Kasumi-1 (cell line): ENCODE data around the gene ZNF410.
"Not testable (repeated sequence)": the region's sequence is repeated elsewhere in the genome, so short reads cannot be mapped to it uniquely, and the experiment has no call there.

Experiments
- DNase-seq, 2 experiments: peaks; one replicate each; lab custom pipeline; 2025; lab: John Stamatoyannopoulos, UW

ZNF410 gene

DNA sequence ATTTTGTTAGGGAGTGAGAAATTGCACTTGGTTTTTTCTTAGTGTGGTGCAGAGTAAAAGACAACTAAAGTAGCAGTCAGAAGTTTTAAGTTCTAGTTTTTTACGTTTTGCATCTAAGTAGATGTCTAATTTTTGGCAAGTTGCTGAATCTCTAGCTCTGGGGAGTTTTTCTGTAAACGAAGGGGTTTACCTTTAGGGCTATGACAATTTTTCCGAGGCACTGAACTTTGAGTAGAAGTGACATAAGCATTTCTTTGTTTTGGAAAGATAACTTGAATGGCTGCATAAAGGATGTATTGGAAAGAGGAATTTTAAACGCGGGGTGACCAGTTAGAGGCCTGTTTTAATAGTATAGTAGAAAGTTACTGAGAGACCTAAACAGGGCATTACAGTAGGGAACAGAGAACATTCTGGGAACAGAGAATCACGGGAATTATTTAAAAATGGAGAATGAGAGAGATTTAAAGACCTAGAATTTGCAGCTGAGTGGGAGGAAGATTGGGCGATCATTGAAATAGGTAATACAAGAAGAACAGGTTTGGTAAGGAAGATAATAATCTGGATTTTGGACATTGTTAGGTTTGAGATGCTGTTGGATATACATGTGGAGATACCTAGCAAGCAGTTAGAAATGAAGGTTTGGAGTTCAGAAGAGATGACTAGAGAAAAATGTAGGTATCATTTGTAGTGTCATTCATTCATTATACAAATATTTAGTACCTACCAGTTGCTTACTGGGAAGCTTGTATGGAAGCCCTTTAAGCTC is 1.2 kb downstream of the ZNF410 start:
- DNase-seq, result peak; percentile 23 to 35

- DNase-seq, result no peak
These were observed 1.7 kb downstream of the ZNF410 start for GRCh38 chr14:73888460-73888725.

- DNase-seq, result no peak
These were observed 2.3 kb downstream of the ZNF410 start for GRCh38 chr14:73888971-73889370.

DNA sequence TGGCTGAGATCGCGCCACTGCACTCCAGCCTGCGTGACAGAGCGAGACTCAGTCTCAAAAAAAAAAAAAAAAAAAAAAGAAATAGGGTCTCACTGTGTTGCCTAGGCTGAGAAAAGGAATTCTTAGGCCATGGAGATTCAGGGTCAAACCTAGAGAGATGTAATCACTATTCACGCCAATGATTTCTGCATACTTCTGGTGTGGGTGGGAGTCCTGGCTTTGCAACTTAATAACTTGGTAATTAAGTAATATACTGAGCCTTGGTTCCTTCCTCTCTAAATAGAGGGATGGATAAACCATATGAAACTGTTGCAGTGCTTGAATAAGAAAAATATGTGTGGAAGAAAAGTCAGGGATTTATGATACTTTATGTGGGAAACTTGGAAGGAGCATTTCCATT is 2.7 kb downstream of the ZNF410 start:
- DNase-seq, result no peak

- not testable (repeated sequence) for DNase-seq
These were observed 7.6 kb downstream of the ZNF410 start for GRCh38 chr14:73894180-73894687.

- no peak for DNase-seq
These were observed 9.3 kb downstream of the ZNF410 start for GRCh38 chr14:73895939-73896338.

DNA sequence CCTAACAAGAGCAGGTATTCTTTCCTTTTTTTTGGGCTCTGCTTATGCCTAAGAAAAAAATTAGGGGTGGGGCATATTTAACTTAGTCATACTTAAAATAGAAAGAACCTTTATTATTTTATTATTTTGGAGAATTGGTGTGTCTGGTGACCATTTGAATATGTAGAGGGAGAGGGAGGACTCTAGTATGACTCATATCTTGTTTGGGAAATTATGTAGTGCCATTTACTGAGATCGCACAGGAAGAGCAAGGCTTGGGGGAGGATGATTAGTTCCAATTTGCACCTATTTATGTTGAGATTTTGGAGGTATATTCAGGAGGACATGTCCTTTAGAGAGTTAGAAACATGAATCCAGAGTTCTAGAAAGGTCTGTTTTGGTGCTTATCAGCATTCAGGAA is 9.9 kb downstream of the ZNF410 start:
- DNase-seq, result no peak

DNA sequence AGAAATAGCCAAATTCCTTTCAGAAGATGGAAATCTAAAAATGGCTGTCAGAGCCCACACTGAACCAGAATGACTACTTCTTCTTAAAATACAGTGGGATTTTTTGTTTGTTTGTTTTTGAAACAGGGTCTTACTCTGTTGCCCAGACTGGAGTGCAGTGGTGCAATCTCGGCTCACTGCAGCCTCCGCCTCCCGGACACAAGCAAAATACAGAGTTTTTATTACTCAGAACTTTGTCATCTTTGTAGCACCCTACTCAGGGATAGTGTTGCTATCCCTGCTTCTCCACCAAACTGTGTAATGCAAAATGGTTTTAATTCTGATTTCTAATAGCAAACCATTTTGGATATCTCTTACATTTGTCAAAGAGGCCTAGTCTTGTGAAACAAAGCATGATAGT is 16.4 kb downstream of the ZNF410 start:
- no peak for DNase-seq

DNA sequence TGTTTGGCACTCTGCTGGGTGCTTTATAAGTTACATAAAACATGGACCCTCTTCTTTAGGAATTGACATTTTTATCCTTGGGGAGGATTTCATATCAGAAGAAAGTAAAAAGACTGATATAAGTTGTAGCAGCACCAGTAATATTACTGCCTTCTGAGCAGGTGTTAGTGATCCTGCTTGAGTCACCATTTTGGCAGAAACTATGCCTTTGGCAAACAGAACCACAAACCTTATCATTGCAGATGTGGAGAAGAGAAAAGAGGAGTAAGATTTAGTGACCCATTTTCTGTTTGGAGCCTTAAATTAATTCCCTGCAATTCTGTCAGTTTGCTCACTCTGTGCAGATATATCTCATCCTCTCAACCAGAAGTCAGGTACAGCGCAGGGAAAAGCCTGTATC is 23.0 kb downstream of the ZNF410 start:
- no peak for DNase-seq

DNA sequence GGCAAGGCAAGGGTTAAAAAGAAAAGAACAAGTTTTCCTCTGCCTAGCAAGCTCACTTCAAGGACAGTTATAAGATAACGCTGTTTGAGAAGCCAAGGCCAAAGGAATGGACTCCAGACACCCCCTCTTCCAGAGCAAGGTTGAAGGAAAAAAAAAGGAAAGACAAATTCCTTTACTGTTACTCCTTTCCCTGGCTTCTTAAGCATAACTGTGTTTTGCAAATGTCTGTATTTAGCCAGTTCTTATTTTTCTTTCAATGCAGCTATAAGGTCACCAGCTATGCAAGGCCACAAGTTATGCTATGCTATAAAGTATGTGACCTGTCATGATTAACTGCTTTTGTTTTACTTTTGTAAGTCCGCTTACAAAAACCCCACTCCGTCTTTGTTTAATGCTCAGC is 26.6 kb downstream of the ZNF410 start:
- no peak for DNase-seq

GRCh38 chr14:73916324-73916723 is 29.7 kb downstream of the ZNF410 start:
- DNase-seq, result no peak

DNA sequence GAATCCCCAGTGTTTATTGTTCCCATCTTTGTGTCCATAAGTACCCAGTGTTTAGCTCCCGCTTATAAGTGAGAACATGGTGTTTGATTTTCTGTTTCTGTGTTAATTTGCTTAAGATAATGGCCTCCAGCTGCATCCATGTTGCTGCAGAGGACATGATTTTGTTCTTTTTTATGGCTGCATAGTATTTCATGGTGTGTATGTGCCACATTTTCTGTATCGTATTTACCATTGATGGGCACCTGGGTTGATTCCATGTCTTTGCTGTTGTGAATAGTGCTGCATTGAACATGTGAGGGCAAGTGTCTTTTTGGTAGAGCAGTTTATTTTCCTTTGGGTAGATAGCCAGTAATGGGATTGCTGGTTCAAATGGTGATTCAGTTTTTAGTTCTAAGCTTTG is 32.8 kb downstream of the ZNF410 start:
- not testable (repeated sequence) for DNase-seq

DNA sequence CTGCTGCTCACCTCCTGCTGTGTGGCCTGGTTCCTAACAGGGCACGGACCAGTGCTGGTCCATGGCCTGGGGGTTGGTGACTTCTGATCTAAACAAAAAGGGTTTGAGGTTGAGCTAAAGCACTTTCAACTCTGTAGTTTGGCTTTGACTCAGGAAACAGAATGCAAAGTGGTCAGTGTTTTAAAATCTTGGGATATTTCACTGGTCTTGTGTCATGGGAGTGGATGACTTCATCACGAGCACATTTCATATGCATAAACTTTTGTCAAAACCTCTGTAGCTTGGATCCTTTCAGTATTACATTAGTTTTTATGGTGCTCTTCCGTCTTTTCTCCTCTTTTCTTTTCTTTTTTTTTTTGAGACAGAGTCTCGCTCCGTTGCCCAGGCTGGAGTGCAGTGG is 37.7 kb downstream of the ZNF410 start:
- no peak for DNase-seq

DNA sequence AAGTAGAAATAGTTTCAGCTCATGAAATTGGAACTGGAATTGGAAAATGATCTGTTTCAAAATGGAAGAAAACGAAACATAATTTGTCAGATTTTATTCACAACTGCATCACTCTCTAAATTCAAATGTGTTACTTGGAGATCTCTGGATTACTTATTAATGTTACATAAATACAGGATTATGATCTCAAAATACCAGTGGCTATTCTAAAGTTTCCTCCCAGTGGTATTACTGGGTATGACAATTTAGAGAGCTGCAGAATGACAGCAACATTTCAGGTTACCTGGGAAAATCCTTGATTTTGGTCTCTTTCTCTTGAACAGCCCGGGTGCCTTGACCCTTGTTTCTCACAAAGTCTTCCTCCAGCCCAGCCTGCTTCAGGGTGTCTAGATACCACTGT is 49.0 kb downstream of the ZNF410 start:
- peak; percentile 29 to 35 for DNase-seq

DNA sequence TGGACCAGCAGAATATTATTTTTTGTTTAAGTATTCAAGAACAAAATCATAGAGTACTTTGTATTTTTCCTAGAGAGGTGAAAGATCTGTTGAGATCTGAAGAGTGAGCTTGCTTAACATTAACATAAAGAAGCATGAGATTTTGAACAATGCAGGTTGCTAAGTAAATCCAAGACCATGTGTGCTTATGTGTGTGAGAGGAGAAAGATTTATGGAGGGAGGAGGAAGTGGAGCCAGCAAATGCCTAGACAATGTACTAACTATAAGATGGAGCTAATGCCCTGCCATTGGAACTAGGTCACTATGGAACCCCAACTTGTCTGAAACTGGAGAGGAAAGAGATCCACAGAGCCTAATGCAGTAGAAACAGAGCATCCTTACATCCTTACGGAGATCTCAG is 49.9 kb downstream of the ZNF410 start:
- DNase-seq, result no peak

DNA sequence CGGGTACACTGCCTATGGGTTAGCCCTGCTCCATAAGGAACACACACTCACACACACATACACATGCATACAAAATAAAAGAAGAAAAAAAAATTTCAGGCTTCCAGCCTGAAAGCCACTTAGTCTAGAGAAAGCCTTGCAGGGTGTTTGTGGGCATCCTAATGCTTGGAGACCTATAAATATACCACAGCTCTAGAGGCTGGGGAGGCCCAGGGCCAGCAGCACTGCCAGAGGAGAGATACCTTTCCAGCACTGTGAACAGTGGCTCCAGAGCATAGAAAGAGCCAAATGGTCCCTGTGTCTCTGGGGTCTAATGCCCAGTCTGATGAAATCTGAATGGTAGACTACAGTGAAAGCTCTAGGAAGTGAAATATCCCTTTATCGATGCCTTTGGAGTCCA is 50.4 kb downstream of the ZNF410 start:
- no peak for DNase-seq

GRCh38 chr14:73942180-73942579 is 55.5 kb downstream of the ZNF410 start:
- no peak for DNase-seq

- peak; percentile 88 to 94 for DNase-seq
These were observed 56.4 kb downstream of the ZNF410 start for GRCh38 chr14:73943083-73943482.

GRCh38 chr14:73944432-73945158 is 57.9 kb downstream of the ZNF410 start:
- DNase-seq, result peak; percentile 35 to 41

DNA sequence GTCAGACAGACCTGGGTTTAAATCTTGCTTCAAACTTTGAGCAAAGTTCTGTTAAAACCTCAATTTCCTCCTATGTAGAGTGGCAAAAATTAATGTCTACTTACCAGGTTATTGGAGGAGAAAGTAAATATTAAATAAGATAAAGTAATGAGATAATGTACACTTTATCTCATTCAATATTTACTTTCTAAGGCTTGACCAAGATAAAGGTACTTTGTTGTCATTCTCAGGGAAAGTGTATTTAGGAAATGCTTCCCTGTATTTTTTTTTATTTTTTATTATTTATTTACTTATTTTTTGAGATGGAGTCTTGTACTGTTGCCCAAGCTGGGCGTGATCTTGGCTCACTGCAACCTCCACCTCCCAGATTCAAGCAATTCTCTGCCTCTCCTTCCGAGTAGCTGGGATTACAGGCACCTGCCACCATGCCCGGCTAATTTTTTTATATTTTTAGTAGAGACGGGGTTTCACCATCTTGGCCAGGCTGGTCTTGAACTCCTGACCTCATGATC is 58.6 kb downstream of the ZNF410 start:
- DNase-seq, result no peak

- DNase-seq, result peak; percentile 98
These were observed 63.4 kb downstream of the ZNF410 start, which contains the start of the genes COQ6 and FAM161B for GRCh38 chr14:73949752-73950734. Gene COQ6, plus strand, starts transcription at chr14:73950302. Its CDS starts 31 bp downstream, at chr14:73950333. Gene FAM161B, minus strand, starts transcription at chr14:73950094. Its CDS starts 68 bp downstream, at chr14:73950026.

- no peak for DNase-seq
These were observed 67.1 kb downstream of the ZNF410 start for GRCh38 chr14:73953731-73954130.
